ENCODE data around the gene IL17B. TPM values are rescaled to one million over a fixed set of nuclear protein-coding genes. Genes with fewer than 3 reads are reported as not detected.
A peak's percentile ranks its signal among the peaks of the same experiment; 100 is the strongest.

Gene IL17B
- total and polyA plus RNA-seq, 9 of the 15 experiments (the other 6 are each of a cell fraction or from before 2014, with no cell fraction given) = 0.28 to 2.6 (median 0.53) TPM; not detected in 2

DNA sequence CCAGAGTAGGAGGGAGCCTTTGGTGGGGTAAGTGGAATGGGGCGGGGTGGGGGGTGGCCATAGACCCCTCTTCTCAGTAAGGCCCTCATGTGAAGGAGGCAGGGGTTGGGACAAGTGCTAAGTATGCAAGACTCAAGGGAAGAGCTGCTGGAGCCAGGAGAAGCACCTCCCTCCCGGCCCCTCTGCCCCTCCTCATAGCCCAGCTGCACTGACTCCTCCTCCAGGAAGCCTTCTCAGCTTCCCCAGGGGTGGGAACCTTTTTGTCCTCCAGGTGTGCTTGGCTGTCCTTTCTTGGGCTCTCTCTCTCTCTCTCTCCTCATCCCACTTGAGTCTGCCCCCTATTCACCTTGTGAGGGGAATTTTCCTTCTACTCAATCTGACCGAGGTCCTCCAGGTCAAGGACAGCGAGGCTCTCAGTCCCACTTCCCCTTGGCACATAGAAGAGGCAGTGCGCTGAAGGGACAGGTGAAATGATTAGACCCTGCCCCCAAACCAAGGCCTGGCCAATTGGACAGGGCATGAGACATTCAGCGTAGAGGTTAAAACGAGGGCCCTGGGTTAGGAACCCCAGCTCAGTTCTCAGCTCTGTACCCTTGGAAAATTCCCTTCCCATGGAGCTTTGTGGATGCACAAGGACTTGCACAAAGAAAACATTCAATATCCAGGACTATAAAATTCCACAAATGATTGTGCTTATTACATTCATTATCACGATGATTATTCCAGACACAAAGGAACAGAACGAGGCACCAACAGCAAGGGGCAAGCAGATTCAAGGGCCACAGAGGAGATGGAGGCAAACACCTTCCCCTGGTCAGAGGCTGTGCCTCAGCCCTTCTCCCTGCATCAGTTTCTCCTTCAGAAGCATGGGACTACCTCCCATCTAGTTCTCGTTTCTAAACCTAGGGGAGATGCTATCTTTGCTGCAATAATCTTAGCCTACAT, 45.6 kb upstream of the IL17B start:
- H3K4me1 ChIP-seq (replicated peaks in 1 of 2; ENCODE audit: control insufficient read depth in 2 of 2, insufficient read depth in 2 of 2, low read length in 2 of 2) = peaks cover 11 to 17% of the 10 kb centered on the region in 2 experiments
- no peak overlapping the region for H3K27ac ChIP-seq (ENCODE audit: extremely low read depth, low read depth, low read length)
- H3K4me3 ChIP-seq = no peak overlapping the region
- intact Hi-C loops (cut with micrococcal nuclease) (no loop called here), in situ Hi-C loops (cut with MboI) (loop anchor here (5.0 kb wide), 1 partner anchor 37 kb away; no protein-coding TSS in a partner anchor)
- ATAC-seq (no peak), FAIRE-seq (no peak), DNase-seq (ENCODE audit: extremely low read depth in 1 of 4, low spot score in 3 of 4) (no peak)
- POLR2A ChIA-PET = interaction anchor here (0.6 to 0.7 kb wide), 3 partner anchors 99 to 136 kb away, joined by 3 read pairs; no protein-coding TSS in a partner anchor
- no peaks in the 10 kb centered on the region for H3K79me2 ChIP-seq (ENCODE audit: control insufficient read depth, insufficient read depth, low read length)
- no peaks in the 10 kb centered on the region for H4K20me1 ChIP-seq (replicated peaks; ENCODE audit: control insufficient read depth, insufficient read depth, low read length)
- no TSS peak for BruUV-seq (replicated peaks)
- no peak overlapping the region; a peak in 1 of 4 replicates for H3K9ac ChIP-seq (ENCODE audit: insufficient read depth in 1 of 2, low read depth in 2 of 2, low read length in 2 of 2)
- CTCF ChIA-PET (ENCODE audit: low intra/inter-chr PET ratio) = no interaction called here
- no peaks in the 10 kb centered on the region for H3K9me3 ChIP-seq (replicated peaks; ENCODE audit: control insufficient read depth, insufficient read depth, low read depth, low read length)
- H3K4me2 ChIP-seq (ENCODE audit: insufficient read depth, low read length) = no peak overlapping the region
- H3K9me1 ChIP-seq (ENCODE audit: control insufficient read depth, insufficient read depth, low read length) = no peaks in the 10 kb centered on the region
- no peaks in the 10 kb centered on the region for H3K36me3 ChIP-seq (ENCODE audit: control insufficient read depth, insufficient read depth, low read length)
- no peak overlapping the region for H2AFZ ChIP-seq (ENCODE audit: low read depth, low read length)
- no peaks in the 10 kb centered on the region for H3K27me3 ChIP-seq (ENCODE audit: control insufficient read depth in 2 of 2, insufficient read depth in 2 of 2, low read length in 2 of 2)
- TF ChIP-seq RBM17 (IDR thresholded peaks at IDR 0.05; ENCODE audit: borderline replicate concordance, low read depth, low read length) = no peak
- TF ChIP-seq, protein P1, sequence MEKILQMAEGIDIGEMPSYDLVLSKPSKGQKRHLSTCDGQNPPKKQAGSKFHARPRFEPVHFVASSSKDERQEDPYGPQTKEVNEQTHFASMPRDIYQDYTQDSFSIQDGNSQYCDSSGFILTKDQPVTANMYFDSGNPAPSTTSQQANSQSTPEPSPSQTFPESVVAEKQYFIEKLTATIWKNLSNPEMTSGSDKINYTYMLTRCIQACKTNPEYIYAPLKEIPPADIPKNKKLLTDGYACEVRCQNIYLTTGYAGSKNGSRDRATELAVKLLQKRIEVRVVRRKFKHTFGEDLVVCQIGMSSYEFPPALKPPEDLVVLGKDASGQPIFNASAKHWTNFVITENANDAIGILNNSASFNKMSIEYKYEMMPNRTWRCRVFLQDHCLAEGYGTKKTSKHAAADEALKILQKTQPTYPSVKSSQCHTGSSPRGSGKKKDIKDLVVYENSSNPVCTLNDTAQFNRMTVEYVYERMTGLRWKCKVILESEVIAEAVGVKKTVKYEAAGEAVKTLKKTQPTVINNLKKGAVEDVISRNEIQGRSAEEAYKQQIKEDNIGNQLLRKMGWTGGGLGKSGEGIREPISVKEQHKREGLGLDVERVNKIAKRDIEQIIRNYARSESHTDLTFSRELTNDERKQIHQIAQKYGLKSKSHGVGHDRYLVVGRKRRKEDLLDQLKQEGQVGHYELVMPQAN (IDR thresholded peaks at IDR 0.05; ENCODE audit: borderline replicate concordance) = no peak
- peak; percentile 91 for TF ChIP-seq ZFP36 (IDR thresholded peaks at IDR 0.05; ENCODE audit: low read depth, low read length, partially characterized antibody)
- 59% methylated on average over 8 of the region's 10 CpGs for WGBS (ENCODE audit: insufficient coverage, low coverage, missing lambda C conversion rate)

All from K562 (cell line).